HL-60/S4 treated with phorbol 12-myristate 13-acetate at 8.2 ng/mL for 4 days and 3 days (cell line): ENCODE measurements around the gene RCC1.
"Not testable (repeated sequence)": the region's sequence is repeated elsewhere in the genome, so short reads cannot be mapped to it uniquely, and the experiment has no call there.

Experiments used
- in situ Hi-C: fragments of 300-500 bp; cut with MboI; formaldehyde crosslinking; loops from 2 replicates; pipeline ENCODE4 v1.15.0; 2022; ENCODE audit warnings: low sequenced_read_pairs

The RCC1 gene

DNA sequence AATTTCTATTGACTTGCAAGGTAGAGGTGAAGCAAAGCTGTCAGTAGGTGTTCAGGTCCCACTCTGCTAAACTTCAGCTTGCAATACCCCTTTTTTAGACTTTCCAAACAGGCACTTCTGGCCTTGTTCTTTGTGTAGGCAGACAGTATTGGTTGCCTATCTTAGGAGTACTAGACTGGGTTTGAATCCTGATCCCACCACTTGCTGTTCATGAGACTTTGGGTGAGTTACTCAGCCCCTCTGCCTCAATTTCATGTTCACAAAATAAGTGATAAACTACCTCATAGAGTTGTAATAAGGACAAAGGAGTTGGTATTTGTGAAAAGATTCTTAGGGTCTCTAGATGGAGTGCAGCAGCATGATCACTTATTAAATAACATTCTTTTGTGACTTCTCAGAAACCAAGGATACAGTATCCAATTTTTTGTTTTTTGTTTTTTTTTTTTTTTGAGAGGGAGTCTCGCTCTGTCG lies 5.2 kb downstream of the RCC1 start:
- in situ Hi-C loops = no loop called here

DNA sequence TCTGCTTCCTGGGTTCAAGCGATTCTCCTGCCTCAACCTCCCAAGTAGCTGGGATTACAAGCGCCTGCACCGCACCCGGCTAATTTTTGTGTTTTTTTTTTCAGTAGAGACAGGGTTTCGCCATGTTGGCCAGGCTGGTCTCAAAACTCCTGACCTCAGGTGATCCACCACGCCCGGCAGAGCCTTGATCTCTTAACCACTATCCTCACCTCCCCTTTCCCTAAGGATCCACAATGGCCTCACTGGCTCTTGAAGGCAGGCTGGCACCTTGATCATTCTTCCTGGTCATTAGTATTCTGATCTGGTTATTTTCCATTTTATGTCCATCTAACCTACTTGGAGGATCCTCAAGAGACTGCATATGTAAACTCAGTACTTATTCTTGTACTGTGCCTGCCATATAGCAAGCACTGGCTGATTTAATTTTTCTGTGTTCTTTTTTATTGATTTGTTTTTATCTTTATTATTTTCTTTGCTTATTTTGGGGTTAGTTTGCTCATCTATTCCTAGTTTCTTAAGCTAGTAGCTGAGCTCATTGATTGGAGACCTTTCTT lies 6.3 kb downstream of the RCC1 start:
- in situ Hi-C loops = no loop called here

DNA sequence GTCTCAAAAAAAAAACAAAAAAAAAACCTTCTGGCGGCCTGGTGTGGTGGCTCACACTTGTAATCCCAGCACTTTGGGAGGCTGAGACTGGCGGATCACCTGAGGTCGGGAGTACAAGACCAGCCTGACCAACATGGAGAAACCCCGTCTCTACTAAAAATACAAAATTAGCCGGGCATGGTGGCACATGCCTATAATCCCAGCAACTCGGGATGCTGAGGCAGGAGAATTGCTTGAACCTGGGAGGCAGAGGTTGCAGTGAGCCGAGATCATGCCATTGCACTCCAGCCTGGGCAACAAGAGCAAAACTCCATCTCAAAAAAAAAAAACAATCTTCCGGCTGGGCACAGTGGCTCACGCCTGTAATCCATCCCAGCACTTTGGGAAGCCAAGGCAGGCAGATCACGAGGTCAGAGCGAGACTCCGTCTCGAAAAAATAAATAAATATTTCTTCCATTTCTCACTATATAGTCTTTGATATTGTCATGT lies 8.6 kb downstream of the RCC1 start:
- in situ Hi-C loops = not testable (repeated sequence)

DNA sequence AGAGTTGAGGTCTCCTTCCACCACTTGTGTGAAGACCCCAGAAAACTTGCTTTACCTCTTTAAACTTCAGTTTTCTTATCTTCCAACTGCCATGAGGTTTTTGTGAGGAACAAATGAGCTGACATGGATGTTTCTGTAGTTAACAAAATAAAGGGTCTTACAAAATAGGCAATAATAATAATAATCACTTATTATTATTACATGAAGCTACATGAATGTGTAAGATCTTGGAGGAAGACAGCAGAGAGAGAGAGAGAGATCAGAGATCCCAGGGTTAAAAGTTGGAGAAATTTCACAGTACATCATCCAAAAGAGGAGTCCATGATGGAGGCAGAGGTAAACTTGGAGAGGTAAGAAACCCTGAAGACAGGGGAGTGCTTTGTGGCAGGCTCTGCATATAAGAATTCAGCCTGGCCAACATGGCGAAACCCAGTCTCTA lies 10.7 kb downstream of the RCC1 start:
- in situ Hi-C loops = no loop called here

DNA sequence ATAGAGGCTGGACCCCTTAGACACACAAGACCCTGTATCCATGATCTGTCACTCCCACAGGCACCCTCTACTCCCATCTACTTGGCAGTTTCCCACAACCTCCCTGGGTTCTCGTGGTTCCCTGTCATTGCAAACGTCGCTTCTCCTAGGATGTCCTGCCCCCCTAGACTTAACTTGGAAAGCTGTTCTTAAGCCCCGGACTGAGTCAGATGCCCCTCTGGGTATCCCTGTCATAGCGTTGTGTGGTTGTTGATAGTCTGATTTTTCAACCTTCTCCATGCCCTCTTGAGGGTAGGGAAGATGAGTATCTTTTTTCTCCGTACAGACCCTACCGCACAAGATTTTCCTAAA lies 11.8 kb downstream of the RCC1 start:
- in situ Hi-C loops = no loop called here

DNA sequence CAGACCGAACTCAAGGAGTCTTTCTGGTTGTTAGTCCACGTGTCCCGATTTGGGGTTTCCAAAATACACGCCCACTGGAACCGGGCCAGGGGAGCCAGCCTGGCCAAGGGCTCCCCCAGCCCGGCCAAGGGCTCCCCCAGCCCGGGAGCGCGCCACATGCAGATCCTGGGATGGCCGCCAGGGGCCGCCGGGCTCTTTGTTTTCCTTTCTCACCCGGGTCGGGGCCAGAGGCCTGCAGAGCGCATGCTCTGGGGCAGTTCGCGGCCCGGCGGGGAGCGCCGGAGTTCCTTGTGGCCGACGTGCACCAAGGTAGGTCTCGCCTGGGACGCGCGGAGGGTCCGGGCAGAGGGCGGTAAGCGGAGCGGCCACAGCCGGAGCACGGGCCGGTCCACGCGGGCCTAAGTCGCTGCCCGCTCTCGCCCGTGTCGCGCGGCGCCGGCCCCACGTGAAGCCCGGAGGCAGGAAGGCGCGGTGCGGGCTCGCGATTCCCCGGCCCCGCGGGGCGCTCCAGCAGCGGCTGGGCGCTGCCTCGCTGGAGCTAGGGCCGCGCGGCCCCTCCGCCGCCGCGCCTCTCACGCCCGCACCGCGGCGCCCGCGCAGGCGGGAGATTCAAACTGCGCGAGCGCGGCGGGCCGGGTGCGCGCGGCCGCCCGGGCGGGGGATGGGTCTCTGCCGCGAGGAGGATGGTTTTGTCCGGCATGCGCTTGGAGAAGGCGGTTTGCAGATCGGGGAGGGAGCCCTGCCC lies 12.3 kb downstream of the RCC1 start:
- in situ Hi-C loops = no loop called here

DNA sequence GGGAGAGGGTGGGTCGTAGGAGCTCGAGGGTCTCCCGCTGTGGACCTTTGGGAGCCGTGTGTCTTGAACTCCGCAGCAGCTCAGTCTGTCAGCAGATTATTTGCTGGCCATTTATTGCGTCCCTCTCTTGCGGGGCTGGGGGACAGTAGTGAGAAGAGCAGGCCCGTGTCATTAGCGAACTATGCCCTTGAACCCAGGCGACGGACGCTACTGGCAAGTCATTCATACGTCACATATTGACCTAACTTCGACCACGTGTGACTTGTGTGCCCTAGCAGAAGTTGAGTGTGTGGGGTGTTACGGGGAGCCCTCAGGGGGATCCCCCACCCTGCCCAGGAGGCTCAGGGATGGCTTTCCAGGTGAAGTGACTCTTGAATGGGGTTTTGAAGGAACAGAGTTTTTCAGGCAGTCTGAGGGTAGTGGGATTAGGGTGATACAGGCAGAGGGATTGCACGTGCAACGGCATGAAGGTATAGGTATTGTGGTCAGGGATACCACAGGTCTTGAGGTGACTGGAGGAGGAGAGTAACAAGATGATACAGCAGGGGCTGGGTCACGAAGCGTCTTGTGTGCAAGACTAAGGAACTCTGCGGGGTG lies 13.0 kb downstream of the RCC1 start:
- in situ Hi-C loops = no loop called here

DNA sequence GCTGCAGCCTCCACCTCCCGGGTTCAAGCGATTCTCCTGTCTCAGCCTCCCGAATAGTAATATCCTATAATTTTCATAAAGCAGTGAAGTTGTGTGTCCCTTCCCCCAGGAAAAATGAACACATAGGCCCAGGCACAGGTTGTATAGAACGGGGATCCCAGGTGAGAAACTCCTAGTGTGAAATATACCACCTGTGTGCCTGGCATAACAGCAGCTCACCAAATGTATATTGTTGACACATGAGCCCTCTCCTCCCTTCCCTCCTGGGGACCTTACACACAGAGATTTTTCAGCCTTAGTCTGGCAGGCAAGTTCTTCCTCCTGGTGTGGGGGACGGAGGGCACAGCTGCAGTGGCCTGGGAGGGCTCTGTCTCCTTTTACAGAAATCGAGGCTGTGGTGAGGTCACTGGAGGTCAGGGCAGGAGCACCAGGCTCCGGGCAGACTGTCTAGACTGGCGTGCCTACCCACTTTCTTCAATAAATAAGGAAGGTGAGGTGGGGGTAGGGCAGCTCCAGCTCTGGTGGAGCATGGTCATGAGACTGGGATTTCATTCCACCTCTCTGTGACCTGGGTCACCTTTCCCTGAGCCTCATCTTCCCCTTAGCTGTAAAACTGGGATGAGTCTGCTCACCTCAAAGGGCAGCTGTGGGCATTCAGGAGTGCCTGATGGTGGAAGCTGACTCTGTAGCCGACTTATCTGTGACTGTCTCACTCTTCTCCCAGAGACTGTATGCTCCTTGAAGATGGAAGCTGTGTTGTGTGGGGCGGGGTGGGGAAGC lies 14.3 kb downstream of the RCC1 start:
- in situ Hi-C loops = no loop called here

DNA sequence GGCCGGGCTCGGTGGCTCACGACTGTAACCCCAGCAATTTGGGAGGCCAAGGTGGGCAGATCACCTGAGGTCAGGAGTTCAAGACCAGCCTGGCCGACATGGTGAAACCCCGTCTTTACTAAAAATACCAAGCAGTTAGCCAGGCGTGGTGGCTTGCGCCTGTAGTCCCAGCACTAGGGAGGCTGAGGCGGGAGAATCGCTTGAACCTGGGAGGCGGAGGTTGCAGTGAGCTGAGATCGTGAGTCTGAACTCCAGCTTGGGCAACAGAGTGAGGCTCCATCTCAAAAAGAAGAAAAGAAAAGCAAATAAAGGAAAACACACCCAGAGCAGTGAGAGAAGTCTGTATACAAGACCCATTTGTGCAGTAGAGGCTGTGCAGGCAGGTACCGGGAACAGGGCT lies 15.0 kb downstream of the RCC1 start:
- in situ Hi-C loops = not testable (repeated sequence)

DNA sequence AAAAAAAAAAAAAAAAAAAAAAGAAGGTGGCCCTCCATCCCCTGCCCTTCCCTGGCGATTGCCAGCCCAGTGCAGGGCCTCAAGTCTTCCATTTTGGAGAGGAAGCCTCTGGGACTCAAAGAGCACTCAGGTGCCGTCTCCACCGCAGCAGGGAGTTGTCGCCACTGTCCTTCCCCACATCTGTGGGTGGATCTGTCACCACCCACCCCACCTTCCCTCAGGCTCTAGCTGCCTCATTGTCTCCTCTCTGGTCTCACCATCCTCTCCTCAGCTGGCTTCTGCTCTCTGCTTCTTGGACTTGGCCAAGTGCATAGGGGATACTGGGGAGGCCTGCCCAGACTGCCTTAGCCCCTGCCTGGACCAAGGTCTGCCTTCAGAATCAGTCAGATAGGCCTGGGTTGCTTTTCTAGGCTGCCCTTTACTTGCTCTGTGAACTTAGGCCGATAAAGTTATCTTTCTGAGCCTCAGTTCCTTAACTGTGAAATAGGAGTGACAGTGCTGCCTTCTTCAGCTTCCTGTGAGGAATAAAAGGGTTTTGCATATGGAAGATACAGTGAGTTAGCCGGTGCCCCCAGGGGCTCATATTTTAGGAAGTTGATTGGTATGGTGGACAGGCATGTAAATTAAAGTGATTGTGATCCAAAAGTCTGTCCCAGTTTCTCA lies 15.8 kb downstream of the RCC1 start:
- in situ Hi-C loops = no loop called here

DNA sequence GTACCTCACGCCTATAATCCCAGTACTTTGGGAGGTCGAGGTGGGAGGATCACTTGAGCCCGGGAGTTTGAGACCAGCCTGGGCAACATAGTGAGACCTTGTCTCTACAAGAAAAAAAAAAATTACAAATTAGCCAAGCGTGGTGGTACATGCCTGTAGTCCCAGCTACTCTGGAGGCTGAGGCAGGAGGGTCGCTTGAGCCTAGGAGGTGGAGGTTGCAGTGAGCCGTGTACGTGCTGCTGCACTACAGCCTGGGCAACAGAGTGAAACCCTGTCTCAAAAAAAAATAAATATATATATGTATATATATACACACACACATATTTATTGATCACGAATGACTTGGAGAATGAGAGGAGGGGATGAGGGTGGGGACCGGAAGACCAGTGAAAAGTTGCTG lies 16.7 kb downstream of the RCC1 start:
- in situ Hi-C loops = not testable (repeated sequence)

DNA sequence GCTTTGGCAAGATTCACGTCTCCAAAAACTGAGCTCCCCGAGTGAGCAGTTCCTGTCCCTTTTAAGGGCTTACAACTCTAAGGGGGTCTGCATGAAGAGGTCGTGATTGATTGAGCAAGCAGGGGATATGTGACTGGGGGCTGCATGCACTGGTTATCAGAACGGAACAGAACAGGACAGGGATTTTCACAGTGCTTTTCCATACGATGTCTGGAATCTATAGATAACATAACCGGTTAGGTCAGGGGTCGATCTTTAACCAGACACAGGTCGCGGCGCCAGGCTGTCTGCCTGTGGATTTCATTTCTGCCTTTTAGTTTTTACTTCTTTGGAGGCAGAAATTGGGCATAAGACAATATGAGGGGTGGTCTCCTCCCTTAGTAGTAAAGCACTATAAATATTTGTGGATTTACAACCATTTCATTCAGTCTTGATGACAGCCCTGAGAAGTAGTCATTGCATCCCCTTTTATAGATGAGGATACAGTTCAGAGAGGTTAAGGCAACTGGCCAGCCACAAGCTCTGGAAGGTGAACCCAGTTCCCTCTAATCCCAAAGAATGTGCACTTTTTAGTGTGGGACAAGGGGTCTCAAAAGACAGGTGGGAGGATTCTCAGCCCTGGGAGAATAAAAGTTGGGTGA lies 19.3 kb downstream of the RCC1 start:
- in situ Hi-C loops = not testable (repeated sequence)

DNA sequence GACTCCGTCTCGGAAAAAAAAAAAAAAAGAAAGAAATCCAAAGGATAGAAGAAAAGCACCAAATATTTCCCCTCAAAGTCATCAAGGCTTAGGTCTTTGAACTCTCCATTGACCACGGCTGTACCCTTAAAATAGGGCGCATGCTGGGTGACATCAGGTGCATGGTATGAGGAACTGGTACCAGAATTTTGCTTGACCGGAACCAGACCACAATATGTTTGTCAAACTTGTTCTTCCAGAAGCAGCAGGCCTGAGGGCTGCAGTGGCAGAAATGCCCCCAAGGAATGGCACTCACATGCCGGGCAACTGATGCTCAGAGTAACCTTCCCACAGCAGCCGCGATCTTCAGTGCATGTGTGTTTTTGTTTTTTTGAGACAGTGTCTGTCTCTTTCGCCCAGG lies 21.0 kb downstream of the RCC1 start:
- in situ Hi-C loops = no loop called here

DNA sequence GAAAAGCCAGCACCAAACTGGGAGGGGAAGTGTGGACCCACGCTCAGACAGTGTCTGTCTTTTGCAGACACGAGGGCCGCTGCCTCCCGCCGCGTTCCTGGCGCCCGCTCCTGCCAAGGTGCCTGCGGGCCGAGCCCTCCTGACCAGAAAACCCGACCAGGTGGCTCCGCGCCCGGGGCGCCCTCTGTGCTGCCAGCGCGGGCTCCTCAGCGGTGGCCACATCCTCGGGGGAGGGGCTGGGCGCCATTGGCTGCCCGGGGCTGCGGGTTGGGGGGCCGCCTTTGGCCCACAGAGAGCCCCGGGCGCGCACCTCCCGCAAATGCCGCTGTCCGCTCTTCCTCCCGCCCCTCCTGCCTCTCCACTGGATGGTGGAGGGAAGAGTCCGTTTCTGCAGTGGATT lies 24.6 kb downstream of the RCC1 start:
- in situ Hi-C loops = no loop called here

DNA sequence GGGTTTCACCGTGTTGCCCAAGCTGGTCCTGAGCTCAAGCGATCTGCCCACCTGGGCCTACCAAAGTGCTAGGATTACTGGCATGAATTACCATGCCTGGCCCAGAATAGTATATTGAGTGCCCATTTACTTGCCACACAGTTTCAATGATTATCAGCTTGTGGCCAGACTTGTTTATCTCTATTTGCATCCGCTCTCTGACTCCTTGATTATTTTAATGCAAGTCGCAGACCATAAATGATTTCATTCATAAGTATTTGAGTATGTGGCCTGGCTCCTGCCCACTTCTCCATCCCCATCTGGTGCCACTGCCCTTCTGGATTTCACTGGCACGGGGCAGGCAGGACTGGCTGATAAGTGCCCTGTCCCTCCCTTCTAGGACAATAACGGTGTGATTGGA lies 28.8 kb downstream of the RCC1 start:
- in situ Hi-C loops = no loop called here

DNA sequence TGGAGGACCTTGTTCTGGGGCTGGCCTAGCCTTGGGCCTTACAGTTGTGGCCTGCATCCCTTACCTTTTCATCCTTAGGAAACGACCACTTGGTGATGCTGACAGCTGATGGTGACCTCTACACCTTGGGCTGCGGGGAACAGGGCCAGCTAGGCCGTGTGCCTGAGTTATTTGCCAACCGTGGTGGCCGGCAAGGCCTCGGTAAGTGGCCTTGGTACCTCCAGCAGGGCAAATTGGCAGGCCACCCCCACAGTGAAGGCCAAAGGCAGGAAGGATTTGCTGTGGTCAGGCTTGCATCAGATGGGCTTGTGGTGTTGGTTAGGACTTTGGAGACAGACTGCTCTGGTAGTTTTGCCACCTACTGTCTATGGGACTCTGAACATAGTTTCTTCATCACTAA lies 29.3 kb downstream of the RCC1 start:
- in situ Hi-C loops = no loop called here

DNA sequence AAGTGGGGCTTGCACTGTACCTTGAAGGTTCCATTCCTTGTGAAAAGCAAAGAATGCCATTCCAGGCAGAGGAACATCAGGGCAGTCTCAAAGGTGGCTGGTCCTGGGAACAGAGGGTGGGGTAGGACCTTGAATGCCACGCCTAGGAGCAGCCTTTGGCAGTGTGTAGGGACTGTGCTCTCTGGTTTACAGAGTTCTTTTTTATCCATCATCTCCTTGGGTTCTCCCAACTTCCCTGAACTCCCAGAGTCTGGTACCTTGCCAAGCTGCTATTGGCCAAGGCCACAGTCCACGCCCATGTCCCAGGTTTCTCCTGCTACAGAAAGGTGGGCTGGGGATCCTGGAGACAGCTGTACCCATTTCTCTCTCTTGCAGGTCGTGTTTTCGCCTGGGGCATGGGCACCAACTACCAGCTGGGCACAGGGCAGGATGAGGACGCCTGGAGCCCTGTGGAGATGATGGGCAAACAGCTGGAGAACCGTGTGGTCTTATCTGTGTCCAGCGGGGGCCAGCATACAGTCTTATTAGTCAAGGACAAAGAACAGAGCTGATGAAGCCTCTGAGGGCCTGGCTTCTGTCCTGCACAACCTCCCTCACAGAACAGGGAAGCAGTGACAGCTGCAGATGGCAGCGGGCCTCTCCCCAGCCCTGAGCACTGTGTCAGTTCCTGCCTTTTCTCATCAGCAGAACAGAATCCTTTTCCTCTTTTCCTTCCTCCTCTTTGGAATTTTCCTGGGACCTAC lies 31.8 kb downstream of the RCC1 start:
- in situ Hi-C loops = no loop called here

DNA sequence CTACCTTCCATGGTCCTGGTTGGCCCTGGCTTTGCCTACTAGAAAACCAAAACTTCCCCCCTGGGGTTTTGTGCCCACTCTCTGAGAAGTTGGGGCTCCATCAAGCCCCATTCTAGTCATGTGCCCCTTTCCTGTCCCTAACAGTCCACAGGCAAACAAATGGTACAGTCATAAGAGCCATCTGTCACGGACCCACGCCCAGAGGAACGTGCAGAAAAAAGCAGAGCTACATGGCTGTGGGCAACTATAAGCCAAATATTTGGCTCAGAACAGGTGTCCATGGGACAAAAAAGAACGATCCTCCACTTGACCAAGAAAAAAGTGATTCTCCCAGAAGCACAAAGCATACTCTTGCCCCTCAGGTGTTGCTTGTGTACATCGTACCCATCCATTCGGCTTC lies 32.4 kb downstream of the RCC1 start:
- in situ Hi-C loops = no loop called here

DNA sequence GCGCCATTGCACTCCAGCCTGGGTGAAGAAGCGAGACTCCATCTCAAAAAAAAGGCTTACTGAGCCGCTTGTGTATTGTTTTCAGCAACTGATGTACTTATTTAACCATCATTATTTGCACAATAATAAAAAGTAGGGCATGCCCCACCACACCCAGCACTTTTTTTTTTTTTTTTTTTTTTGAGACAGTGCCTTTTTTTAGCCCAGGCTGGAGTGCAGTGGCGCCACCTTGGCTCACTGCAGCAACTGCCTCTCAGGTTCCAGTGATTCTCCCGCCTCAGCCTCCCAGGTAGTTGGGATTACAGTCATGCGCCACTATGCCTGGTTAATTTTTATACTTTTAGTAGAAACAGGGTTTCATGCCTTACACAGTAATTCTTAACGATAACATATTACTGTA lies 34.8 kb downstream of the RCC1 start:
- in situ Hi-C loops = no loop called here
